ENCODE measurements around the gene TMEM45B.
A peak's percentile ranks its signal among the peaks of the same experiment; 100 is the strongest.
"Not testable (repeated sequence)": the region's sequence is repeated elsewhere in the genome, so short reads cannot be mapped to it uniquely, and the experiment has no call there.

TMEM45B gene

GRCh38 chr11:129852125-129852740 is 36.6 kb downstream of the TMEM45B start:
- DNase-seq (ENCODE audit: low read depth), result no peak

DNA sequence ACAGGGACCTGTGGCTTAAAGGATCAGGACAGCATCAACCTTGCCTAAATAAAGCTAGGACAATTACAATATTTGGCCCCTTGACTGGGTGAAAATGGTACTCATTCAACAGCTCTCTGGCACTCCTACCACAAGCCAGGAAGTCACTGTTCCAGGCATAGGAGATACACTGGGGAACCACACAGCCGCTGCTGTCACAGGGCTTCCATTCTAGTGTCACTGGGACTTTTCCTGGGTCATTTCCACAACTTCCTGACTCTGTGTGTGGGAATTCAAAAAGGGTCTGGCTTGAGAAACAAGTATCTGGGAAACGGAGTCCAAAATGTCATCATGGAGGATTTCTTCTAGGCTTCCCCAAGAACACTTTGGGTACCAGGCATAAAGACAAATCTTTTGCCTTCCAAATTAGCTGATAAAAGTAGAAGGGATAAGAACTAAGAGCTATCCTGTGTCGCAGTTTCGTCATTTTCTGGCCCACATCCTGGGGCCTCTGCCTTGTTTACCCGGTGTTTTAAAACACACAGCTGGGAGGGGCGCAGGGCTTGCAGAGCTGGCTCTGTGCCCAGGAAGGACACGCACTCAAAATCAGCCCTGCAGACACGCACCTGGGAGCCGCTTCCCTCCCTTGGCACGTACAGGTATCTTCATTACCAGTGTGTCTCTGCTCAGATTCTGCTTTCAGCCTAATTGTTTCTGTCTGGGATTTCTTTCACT is 38.0 kb downstream of the TMEM45B start:
- peak; percentile 59 for DNase-seq (ENCODE audit: low read depth)

DNA sequence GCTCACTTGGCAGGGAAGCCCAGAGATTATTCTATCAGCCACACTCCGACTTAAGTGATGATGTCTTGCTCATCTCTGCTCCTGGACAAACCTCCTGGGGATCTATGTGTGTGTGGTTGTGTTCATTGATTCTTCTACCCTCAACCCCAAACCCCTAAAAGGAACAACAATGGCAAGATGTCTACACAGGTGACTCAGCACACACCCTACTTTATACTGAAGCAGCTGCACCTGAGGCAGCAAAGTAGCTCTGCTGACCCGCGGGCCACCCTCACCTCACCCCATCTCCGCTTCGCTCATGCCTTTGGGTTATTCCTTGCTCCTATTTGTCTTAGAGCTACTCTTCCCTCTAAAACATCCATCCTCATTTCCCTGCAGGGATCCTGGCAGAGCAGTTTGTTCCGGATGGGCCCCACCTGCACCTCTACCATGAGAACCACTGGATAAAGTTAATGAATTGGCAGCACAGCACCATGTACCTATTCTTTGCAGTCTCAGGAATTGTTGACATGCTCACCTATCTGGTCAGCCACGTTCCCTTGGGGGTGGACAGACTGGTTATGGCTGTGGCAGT is 38.7 kb downstream of the TMEM45B start:
- DNase-seq (ENCODE audit: low read depth), result no peak

GRCh38 chr11:129855086-129855485 is 39.4 kb downstream of the TMEM45B start:
- DNase-seq (ENCODE audit: low read depth), result no peak

DNA sequence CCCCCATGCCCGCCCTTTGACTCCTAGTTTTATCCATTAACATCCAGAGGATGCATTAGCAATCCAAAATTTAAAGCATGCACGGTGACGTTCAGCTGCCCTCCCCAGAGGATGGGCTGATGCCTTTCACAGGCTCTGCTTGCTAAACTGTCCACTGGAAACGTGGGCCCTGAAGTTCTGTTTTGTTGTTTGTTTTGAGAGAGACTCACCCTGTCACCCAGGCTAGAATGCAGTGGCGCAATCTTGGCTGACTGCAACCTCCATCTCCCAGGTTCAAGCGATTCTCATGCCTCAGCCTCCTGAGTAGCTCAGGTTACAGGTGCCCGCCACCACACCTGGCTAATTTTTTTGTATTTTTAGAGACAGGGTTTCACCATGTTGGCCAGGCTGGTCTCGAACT is 40.4 kb downstream of the TMEM45B start:
- DNase-seq (ENCODE audit: low read depth), result no peak

DNA sequence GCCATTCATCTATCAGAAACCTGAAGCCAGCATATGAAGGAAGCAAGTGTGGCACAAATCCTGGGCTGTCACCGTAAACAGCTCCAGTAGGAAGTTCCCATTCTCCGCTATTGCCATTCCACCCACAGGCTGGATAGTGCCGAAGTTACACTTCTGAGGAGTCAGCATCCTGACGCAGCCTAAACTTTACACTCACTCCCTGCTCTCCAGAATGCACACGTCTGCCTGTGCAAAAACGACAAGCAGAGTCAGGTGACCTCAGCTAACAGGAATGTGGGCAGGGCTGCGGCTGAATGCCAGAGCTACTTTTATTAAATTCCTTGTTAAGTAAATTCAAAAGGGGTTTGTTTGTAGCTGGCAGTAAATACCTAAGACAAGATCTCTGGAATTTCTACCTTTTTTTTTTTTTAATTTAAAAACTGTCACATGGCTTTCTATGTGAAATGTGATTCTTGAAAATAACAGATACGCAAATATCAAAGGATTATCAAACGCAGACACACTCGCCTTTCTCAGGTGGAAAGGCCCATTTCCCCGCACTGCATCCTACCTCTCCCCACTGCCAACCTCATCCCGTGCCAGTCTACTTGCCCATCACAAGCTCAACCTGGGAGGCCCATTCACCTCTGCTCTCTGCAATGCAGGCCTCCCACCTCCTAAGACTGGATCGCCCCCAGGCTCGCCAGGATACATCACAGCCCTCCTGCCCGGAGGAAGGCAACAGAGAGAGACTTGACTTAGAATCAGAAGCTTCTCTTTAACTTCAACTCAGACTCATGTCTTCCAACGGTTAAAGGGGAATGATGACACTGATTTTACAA is 46.3 kb downstream of the TMEM45B start:
- DNase-seq (ENCODE audit: low read depth), result no peak

- DNase-seq (ENCODE audit: low read depth), result no peak
Measured at GRCh38 chr11:129864811-129865210, 49.2 kb downstream of the TMEM45B start.

DNA sequence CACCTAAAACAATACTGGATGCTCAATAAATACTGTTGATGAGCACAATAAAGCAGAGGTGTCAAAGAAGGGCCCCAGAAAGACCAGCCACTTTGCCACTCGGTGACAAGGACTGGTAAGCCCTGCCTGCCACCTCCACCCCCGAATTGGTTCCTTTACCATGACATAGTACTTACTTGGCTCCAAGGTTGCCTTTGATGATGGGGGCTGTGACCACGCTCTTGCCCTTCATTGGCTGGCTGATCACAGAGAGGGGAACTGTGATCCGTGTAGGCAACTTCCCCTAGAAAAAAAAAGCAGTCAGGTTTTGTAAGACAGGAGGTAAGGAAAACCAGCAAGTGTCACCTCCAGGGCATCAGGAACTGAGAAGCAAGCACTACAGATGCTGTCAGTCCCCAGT is 50.1 kb downstream of the TMEM45B start:
- no peak for DNase-seq (ENCODE audit: low read depth)

GRCh38 chr11:129866311-129866710 is 50.7 kb downstream of the TMEM45B start:
- DNase-seq (ENCODE audit: low read depth), result no peak

GRCh38 chr11:129868626-129869025 is 53.0 kb downstream of the TMEM45B start:
- not testable (repeated sequence) for DNase-seq (ENCODE audit: low read depth)

DNA sequence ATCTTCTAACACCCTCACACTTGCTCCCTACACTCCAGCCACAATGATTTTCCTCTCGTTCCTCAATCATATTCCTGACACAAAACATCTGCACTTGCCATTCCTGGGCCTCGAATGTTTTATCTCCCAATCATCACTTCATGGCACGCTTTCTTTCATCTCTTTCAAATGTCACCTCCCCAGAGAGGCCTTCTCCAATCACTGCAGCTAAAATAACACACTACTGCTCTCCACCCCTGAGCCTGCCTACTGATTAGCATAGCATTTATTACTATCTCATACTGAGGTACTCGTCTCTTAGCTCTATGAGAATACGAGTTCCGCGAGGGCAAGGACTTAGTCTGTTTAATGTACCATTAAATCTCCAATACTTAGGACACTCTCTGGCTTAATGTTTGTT is 56.3 kb downstream of the TMEM45B start:
- DNase-seq (ENCODE audit: low read depth), result no peak

DNA sequence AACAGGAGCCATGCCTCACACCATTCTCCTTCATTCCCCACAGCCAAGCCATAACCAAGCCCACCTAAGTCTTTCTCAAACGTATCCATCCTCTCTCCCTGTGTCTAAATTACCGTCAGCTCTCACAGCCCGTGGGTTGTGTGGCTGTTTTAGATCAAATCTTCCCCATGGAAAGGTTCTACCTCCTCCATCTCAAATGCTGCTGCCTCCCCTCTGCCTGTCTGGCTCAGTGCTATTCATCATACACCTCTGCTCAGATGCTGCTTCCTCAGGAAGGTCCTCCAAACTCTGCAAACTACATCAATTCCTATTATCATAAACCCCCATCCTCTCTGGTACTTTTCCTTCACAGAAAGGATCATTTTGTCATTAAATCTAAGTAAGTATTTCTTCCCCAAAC is 64.7 kb downstream of the TMEM45B start:
- DNase-seq (ENCODE audit: low read depth), result no peak

DNA sequence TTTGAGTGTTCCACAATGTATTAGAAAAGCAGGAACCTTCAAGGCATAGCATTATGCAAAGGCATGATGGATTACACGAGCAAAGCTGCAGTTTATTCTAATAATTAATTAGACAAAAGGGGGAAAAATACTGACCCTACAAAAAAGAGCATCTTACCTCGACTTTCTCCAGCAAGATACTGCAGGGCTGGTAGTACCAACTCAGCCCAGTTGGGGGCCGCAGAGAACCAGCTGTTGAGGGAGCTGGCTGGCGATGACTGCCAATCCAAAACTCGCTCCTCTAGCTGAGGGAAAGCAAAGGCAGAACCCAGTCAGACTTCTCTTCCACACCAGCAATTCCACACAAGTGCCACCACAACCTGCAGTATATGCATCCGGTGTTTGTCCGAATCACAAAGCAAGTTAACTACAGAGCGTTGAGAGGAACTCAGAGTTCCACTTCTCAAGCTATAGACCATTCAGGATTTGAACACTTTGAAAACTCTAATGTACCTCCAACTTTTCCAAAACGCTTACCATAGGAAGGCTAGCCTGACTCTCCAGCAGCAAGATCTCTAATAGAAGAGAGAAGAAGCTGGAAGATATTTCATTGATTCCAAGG is 66.0 kb downstream of the TMEM45B start:
- no peak for DNase-seq (ENCODE audit: low read depth)

DNA sequence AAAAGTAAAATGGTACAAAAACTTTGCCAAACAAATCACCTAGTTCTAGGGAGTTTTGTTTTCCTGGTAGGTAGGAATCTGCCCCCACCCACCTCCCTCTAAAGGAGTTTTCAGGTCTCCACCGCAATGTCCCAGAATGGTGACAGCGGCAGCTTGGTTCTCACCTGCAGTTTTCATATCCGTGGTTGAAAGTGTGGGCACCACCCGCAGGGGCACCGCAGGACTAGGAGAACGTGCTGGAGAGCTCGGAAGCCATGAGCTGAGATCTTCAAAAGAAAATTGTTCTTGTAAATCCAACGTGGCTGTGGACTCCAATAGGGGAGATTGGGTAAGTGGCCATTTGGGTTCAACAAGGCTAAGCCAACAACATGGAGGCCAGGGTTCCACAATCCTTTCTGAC is 68.9 kb downstream of the TMEM45B start:
- DNase-seq (ENCODE audit: low read depth), result no peak

DNA sequence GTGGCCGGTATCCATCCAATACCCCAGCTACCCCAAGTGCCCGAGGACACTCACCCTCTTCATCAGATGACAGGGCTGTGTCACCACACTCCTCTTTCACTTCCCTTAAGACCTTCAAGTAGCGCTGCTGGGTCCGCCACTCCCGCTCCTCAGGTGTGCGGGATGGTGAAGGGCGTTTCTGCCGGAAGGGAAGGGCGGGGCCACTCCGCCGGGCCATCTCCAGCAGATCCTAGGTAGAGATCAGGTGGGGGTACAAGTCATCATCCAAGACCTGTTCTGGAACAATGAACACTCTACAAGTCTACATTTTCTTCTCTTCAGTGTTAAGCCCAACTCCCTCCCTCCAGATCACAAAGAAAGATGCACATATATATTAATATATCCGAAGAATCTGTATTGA is 69.7 kb downstream of the TMEM45B start:
- DNase-seq (ENCODE audit: low read depth), result no peak

- no peak for DNase-seq (ENCODE audit: low read depth)
Measured at GRCh38 chr11:129888451-129888850, 72.8 kb downstream of the TMEM45B start.

DNA sequence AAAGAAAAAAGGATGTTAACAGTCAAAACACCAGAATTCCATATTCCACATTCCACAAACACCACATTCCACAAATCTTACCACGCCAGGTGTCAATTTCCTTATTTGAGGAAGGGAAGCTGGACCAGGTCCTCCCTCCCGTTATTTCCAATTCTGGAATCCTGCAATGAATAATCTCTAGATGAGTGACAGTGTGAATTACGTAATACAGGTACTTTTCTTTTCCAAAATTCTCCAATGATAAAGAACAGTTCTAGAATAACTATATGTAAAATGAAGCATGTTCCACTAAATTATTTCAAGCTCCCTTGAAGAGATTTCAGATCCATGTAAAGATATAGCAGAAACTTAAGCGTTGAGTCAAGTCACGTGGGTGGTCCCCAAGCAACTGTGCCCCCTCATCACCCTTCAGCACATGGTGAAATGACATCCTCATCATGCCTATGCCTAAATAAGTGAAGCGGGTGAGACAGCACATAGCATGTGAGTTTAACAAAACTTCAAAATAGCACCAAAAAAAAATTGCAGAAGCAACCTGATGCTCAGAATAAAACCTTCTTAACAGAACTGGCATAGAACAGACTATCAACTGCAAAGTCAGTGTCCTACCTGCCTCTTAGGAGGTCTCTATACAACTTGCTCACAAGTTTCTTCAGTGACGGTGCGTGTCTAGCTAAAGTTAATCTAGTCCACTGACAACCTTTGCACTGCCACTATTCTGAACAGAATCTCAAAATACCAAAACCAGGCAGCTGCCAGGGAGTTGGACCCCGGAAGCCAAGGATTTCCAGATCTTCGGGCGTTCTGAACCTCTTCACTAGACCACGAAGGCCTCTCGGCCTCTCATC is 78.9 kb downstream of the TMEM45B start:
- DNase-seq (ENCODE audit: low read depth), result no peak

DNA sequence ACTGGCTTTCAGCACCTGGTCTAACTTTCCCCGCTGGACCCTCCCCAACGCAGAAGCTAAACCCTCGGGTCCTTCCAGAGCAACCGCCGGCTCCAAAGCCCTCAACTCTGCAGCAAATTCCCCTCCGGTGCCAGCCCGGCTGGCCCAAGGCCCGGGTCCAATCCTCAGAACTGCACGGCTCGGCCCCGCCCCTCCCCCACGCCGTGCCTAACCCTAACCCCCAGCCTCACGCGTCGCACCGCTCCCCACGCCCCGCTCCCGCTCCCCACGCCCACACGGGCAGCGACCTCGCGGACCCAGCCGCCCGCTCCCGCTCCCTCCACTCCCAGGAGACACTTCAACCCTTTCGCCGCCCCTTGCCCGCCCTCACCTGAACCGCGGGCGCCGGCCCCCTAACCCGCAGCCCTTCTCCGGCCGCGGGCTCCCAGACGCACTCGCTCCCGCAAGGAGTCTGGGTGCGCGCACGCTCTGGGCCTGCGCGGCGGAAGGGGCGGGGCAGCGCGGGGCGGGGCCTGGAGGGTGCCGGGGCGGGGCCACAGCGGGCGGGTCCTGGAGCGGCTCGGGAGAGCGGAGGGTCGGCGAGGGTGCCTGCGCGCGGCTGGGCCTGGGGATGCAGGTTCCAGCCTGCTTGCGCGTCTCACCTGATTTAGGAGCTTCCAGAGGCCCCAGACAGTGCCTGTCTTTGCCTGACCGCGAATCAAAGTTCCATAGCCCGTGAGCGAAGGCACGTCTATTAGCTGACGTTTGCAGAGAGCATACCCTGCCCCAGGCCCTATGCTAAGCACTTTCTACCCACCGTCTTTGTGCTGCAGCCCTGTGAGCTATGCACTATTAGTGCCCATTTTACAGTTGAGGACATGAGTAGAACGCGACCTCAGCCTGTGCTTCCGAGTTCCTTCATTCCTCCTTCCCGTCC is 79.7 kb downstream of the TMEM45B start, which contains the start of gene NFRKB:
Gene NFRKB (minus strand): TSS at position 453 of the 916 bp plus-strand sequence. CDS start 2,729 bp downstream, outside the sequence.
- DNase-seq (ENCODE audit: low read depth), result peak; percentile 75

GRCh38 chr11:129896062-129896461 is 80.4 kb downstream of the TMEM45B start:
- DNase-seq (ENCODE audit: low read depth), result no peak

GRCh38 chr11:129905402-129905801 is 89.8 kb downstream of the TMEM45B start:
- no peak for DNase-seq (ENCODE audit: low read depth)

All from T-helper 22 cell (primary cell).